Transverse colon (tissue), 4 donors: ENCODE measurements around the gene CNOT4. TPM values are rescaled to one million over a fixed set of nuclear protein-coding genes. Genes with fewer than 3 reads are reported as not detected.
"Not testable (repeated sequence)": the region's sequence is repeated elsewhere in the genome, so short reads cannot be mapped to it uniquely, and the experiment has no call there.

ENCODE experiments used
- DNase-seq: peaks from one replicate; pipeline ENCODE4 v3.0.0-alpha.2; 2019
- H3K27ac ChIP-seq, 4 donors: fragments of 200-600 bp; sonication (generic); 2 replicates each; pipeline ENCODE4 v1.5.1; 2016 to 2018; ENCODE audit warnings: inconsistent platforms in 4 of 4
- H3K27me3 ChIP-seq: fragments of 200-600 bp; sonication (generic); 2 replicates; pipeline ENCODE4 v1.5.1; 2017; ENCODE audit warnings: inconsistent platforms
- H3K36me3 ChIP-seq, 4 donors: fragments of 200-600 bp; sonication (generic); 2 replicates each; pipeline ENCODE4 v1.5.1; 2017 to 2019; ENCODE audit warnings: inconsistent platforms in 4 of 4
- H3K4me1 ChIP-seq, 4 donors: fragments of 200-600 bp; sonication (generic); 2 replicates each; pipeline ENCODE4 v1.5.1; 2017 to 2020; ENCODE audit warnings: inconsistent platforms in 4 of 4
- H3K4me3 ChIP-seq, 4 donors: fragments of 200-600 bp; sonication (generic); 1 replicate in 1 of 4; 2 replicates in 3 of 4; pipeline versions ENCODE4 v1.5.1 to v1.6.1; 2017 to 2019; ENCODE audit warnings: inconsistent platforms in 4 of 4
- H3K9me3 ChIP-seq, 2 donors: fragments of 200-600 bp; sonication (generic); 2 replicates each; pipeline ENCODE4 v1.5.1; 2017 to 2019; ENCODE audit warnings: inconsistent platforms in 2 of 2
- EP300 ChIP-seq: sonication (generic); formaldehyde crosslinking; IDR thresholded peaks from one replicate; pipeline ENCODE4 v1.6.1; 2017; ENCODE audit warnings: antibody characterized with exemption, low read depth
- POLR2A ChIP-seq: fragments of 450-650 bp; IDR thresholded peaks from one replicate; pipeline ENCODE4 v1.6.1; 2016; ENCODE audit warnings: antibody characterized with exemption, mild to moderate bottlenecking, moderate library complexity
- POLR2AphosphoS5 ChIP-seq, 3 donors: sonication (generic); formaldehyde crosslinking; IDR thresholded peaks; one replicate each; pipeline ENCODE4 v1.6.1; 2016; ENCODE audit warnings: antibody characterized with exemption in 3 of 3
- WGBS, 2 donors: methylation state at CpG; one replicate each; pipeline ENCODE4 v1.1.5; 2018; ENCODE audit warnings: low coverage in 1 of 2; 5-methylcytosine and 5-hydroxymethylcytosine counted together
- in situ Hi-C, 4 donors: fragments of 200-750 bp; cut with MboI; loops; one replicate each; pipeline versions ENCODE4 v1.15.0 to v1.15.1; 2017; ENCODE audit warnings: low sequenced_read_pairs in 3 of 4, low pct_ligation_motif_present in 1 of 4, low pct_unique_long_range_greater_than_20kb in 1 of 4
- intact Hi-C: fragments of 100-400 bp; cut with DNase I; formaldehyde crosslinking; loops from one replicate; pipeline ENCODE4 v1.15.1; 2023; ENCODE audit warnings: low total_unique reads
- total RNA-seq, 4 donors: library from RNA; depleted of rRNA; stranded (reverse); fragments of >200 nt; gene quantifications; one replicate each; pipeline ENCODE4 v1.1.0, GENCODE V29; 2016
- TF ChIP-seq, protein P1 (sequence below), 5 experiments: fragments of 200-600 bp in 3 of 5; fragments of 450-650 bp in 2 of 5; sonication (generic) in 3 of 5; IDR thresholded peaks; 1 replicate in 2 of 5; 2 replicates in 3 of 5; pipeline ENCODE4 v1.5.1; 2016 to 2017; ENCODE audit warnings: antibody characterized with exemption in 5 of 5, inconsistent platforms in 3 of 5, mild to moderate bottlenecking in 2 of 5, moderate library complexity in 1 of 5

CNOT4 gene
- total RNA-seq, 4 donors from 2014 or later = 18.4 to 82.2 (median 29.9) TPM

DNA sequence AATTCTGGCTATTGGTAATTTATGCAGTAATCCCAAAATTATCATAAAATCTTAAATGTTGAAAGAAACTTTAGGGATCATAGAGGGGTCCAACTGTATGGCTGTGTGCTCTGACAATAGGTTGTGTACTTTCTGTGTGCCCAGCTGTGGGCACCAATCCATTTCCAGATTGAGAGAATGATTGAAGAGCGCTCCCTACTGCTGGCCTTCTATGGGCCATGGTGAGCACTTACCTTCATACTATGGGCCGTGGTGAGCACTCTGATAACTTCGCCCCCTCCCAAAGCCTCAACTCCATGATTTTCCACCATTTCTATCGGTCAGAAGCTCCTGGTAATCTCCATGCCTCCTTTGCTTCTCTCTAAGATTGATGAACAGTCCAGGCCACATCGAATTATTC lies 157.6 kb downstream of the CNOT4 start:
- no peak for DNase-seq
- WGBS, 2 donors = 88 to 91% methylated on average over 4 to 5 of the region's 5 CpGs
- in situ Hi-C loops = no loop called here
- Histone ChIP-seq H3K4me3 (no peak overlapping the region), H3K36me3 (no peaks in the 10 kb centered on the region), H3K4me1 (no peaks in the 10 kb centered on the region), H3K9me3 (no peaks in the 10 kb centered on the region), H3K27ac (no peak overlapping the region), H3K27me3 (no peaks in the 10 kb centered on the region)
- intact Hi-C loops = no loop called here
- TF ChIP-seq, protein P1, sequence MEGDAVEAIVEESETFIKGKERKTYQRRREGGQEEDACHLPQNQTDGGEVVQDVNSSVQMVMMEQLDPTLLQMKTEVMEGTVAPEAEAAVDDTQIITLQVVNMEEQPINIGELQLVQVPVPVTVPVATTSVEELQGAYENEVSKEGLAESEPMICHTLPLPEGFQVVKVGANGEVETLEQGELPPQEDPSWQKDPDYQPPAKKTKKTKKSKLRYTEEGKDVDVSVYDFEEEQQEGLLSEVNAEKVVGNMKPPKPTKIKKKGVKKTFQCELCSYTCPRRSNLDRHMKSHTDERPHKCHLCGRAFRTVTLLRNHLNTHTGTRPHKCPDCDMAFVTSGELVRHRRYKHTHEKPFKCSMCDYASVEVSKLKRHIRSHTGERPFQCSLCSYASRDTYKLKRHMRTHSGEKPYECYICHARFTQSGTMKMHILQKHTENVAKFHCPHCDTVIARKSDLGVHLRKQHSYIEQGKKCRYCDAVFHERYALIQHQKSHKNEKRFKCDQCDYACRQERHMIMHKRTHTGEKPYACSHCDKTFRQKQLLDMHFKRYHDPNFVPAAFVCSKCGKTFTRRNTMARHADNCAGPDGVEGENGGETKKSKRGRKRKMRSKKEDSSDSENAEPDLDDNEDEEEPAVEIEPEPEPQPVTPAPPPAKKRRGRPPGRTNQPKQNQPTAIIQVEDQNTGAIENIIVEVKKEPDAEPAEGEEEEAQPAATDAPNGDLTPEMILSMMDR (IDR thresholded peaks at IDR 0.05) = no peak
- no peak for TF ChIP-seq POLR2A
- TF ChIP-seq EP300 = no peak
- TF ChIP-seq POLR2AphosphoS5 (IDR thresholded peaks at IDR 0.05) = no peak

DNA sequence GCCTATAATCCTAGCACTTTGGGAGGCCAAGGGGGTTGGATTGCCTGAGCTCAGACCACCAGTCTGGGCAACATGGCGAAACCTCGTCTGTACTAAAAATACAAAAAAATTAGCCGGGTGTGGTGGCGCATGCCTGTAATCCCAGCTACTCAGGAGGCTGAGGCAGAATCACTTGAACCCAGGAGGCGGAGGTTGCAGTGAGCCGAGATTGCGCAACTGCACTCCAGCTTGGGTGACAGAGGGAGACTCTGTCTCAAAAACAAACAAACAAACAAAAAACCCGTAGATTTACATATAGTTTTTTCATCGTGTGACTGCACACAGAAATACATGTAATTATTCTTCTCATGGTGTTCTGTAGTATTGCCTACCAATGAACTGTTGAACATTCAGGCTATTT lies 158.8 kb downstream of the CNOT4 start:
- DNase-seq, H3K9me3 ChIP-seq, H3K27me3 ChIP-seq, in situ Hi-C loops, H3K36me3 ChIP-seq, H3K4me3 ChIP-seq, intact Hi-C loops, H3K4me1 ChIP-seq, H3K27ac ChIP-seq: not testable (repeated sequence)
- WGBS, 2 donors = 84 to 91% methylated on average over 2 to 9 of the region's 9 CpGs

DNA sequence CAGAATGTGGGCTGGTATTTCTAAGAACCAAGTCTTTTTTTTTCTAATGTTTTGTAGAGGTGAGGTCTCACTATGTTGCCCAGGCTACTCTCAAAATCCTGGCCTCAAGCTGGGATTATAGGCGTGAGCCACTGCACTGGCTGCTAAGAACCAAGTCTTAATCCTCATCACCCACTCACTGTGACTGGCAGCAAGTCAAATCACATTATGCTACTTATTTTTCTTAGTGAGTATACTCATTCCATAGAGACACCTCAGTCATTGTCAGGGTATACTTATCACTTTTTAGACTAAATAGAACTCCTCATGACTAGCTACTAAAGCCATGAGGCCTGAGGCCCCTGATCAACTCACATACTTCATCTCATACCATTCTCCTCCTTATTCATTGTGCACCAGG lies 160.2 kb downstream of the CNOT4 start:
- Histone ChIP-seq H3K36me3 (no peaks in the 10 kb centered on the region), H3K4me3 (no peak overlapping the region), H3K4me1 (no peaks in the 10 kb centered on the region), H3K27ac (no peak overlapping the region), H3K27me3 (no peaks in the 10 kb centered on the region), H3K9me3 (no peaks in the 10 kb centered on the region)
- no peak for DNase-seq
- WGBS, 2 donors = 60 to 82% methylated on average over 1 of the region's 1 CpG
- TF ChIP-seq, protein P1 (IDR thresholded peaks at IDR 0.05) = no peak
- TF ChIP-seq POLR2A = no peak
- no peak for TF ChIP-seq EP300
- no peak for TF ChIP-seq POLR2AphosphoS5 (IDR thresholded peaks at IDR 0.05)
- intact Hi-C loops (no loop called here), in situ Hi-C loops (no loop called here)

DNA sequence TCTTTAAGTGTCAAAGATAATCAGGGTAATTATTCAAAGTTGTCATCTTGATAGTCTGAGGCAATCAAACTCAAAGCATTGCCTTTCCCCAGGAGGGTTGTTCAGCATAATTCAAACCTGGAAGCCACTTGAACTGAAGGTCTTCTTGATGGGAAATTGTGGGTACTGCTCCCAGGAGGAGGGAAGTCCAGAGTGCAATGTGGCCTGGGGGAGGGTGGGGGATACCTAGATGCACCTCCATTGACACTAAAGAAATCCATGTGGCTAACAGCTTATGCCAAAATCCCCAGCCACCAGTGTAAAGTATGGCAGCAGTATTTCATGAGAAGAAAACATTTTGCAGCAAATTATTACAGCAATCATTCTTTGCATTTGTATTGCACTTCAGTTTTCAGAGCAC lies 161.4 kb downstream of the CNOT4 start:
- no peaks in the 10 kb centered on the region for H3K27me3 ChIP-seq
- no peak for DNase-seq
- intact Hi-C loops = no loop called here
- H3K27ac ChIP-seq = no peak overlapping the region
- TF ChIP-seq EP300 (no peak), POLR2A (no peak), POLR2AphosphoS5 (IDR thresholded peaks at IDR 0.05) (no peak)
- TF ChIP-seq, protein P1 (IDR thresholded peaks at IDR 0.05) = no peak
- no peaks in the 10 kb centered on the region for H3K4me1 ChIP-seq
- no peak overlapping the region for H3K4me3 ChIP-seq
- no peaks in the 10 kb centered on the region for H3K9me3 ChIP-seq
- in situ Hi-C loops = no loop called here
- no peaks in the 10 kb centered on the region for H3K36me3 ChIP-seq

DNA sequence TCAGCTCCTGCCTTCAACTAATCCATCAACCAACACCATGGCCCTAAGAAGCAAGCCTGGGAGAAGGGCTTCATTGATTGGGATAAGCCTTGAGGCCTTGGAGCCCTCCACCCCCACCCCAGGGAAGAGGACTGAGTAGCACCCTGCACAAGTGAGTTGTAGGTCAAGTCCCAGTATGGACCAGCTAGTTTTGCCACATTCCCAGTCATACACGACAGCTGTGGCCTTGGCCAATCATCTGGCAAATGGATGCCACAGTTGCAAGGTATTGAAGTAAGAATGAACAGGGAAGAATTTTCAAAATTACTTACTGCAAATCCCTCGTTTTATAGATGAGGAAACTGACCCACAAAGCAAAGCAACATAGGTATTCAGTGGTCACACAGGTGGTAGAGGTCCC lies 166.5 kb downstream of the CNOT4 start:
- no peaks in the 10 kb centered on the region for H3K4me1 ChIP-seq
- no peak overlapping the region for H3K27ac ChIP-seq
- H3K9me3 ChIP-seq = no peaks in the 10 kb centered on the region
- no peak overlapping the region for H3K4me3 ChIP-seq
- intact Hi-C loops = no loop called here
- DNase-seq = no peak
- H3K27me3 ChIP-seq = no peaks in the 10 kb centered on the region
- TF ChIP-seq, protein P1 (IDR thresholded peaks at IDR 0.05) = no peak
- no peak for TF ChIP-seq POLR2A
- TF ChIP-seq POLR2AphosphoS5 (IDR thresholded peaks at IDR 0.05) = no peak
- no peak for TF ChIP-seq EP300
- no peaks in the 10 kb centered on the region for H3K36me3 ChIP-seq
- in situ Hi-C loops = no loop called here
- 76 to 83% methylated on average over 1 to 2 of the region's 2 CpGs for WGBS, 2 donors
